Skeletal muscle satellite cell (primary cell): Measurements from ENCODE around the gene UQCR11.

ENCODE experiments used
- H3K27me3 ChIP-seq: 2 replicates; pipeline ENCODE4 v1.7.0; 2013; ENCODE audit warnings: low read length; ENCODE audit not compliant: control insufficient read depth, insufficient read depth
- H3K36me3 ChIP-seq: 2 replicates; pipeline ENCODE4 v1.7.0; 2013; ENCODE audit warnings: mild to moderate bottlenecking, control low read depth, low read length; ENCODE audit not compliant: insufficient read depth
- H3K4me1 ChIP-seq: 2 replicates; pipeline ENCODE4 v1.7.0; 2013; ENCODE audit warnings: low read length; ENCODE audit not compliant: control insufficient read depth, insufficient read depth
- H3K4me2 ChIP-seq: 2 replicates; pipeline ENCODE4 v1.7.0; 2013; ENCODE audit warnings: mild to moderate bottlenecking, low read length
- H3K4me3 ChIP-seq: 2 replicates; pipeline ENCODE4 v1.7.0; 2013; ENCODE audit warnings: low read length
- H3K9ac ChIP-seq: 2 replicates; pipeline ENCODE4 v1.7.0; 2013; ENCODE audit warnings: mild to moderate bottlenecking, low read depth, low read length, moderate library complexity
- H3K9me3 ChIP-seq: replicated peaks from 2 replicates; pipeline ENCODE4 v1.7.0; 2013; ENCODE audit warnings: mild to moderate bottlenecking, control low read depth, low read length

UQCR11 gene

DNA sequence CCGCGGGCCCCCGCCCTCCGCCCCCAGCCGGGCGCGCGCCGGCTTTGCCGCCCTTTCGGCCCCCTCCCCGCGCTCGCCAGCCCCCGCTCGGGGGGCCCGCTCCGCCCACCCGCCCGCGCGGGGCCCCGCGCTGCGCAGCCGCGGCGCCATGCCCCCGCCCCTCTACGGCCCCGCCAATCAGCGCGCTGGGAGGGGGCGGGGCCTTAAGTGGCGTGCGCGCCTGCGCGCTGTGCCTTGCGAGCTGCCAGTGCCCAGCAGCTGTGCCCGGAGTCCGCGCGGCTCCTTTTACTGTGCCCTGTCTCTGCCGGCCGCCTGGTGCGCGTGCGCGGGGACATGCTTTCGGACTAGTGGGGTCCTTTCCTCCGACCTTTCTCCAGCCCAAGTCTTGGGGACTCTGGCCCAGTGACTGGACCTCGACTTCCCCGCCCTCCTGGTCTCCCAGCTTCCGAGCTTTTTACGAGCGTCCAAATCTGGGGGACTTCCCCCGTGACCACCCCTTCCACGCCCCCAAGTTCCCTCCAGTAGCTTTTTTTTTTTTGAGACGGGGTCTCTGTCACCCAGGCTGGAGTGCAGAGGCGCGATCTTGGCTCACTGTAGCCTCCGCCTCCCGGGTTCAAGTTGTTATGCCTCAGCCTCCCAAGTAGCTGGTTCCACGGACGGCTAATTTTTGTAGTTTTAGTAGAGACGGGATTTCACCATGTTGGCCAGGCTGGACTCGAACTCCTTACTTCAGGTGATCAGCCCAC lies 12.3 kb downstream of the UQCR11 start, which contains the start of gene MBD3:
Gene MBD3 (minus strand): TSS at position 111 of the 746 bp plus-strand sequence. CDS start 234 bp downstream, outside the sequence.
- H3K9me3 ChIP-seq = no peaks in the 10 kb centered on the region
- no peaks in the 10 kb centered on the region for H3K27me3 ChIP-seq
- peaks cover 27% of the 10 kb centered on the region for H3K36me3 ChIP-seq
- peak within 1 kb of the TSS; percentile 97 for H3K4me2 ChIP-seq
- peaks cover 21% of the 10 kb centered on the region for H3K4me1 ChIP-seq
- H3K4me3 ChIP-seq = peak within 1 kb of the TSS; percentile 81
- peak within 1 kb of the TSS; percentile 96 for H3K9ac ChIP-seq

DNA sequence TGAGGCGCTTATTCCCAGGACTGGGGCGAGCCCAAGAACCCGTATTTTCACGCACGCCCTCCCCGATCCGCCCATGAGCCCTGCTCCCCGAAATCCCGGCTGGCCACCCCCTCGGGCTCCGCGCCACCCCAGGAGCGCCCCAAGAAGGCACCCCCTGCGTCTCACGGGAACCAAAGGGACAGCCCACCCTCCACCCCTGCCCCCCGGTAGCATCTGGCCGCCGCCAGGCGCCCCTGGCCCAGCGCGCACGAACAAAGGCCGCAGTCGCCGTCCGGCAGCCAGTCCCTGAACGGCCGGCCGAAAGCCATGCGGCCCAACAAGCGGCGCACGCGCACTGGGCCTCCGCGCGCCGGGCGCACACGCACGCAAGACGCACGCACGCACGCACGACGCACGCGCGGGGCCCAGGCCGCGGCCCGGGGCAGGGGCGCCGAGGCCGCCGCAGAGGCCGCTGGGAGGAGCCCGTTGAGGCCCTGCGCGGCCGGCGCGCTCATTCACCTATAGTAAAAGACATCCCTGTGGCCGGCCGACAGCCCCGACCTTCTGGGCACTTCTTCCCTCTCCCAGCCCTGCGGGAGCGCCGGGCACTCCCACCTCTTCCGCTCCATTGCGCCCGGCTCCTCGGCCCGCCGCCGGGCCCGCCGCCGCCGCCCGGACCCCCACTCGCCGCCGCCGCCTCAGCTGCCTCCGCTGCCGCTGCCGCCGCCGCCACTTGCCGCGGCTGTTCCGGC lies 13.1 kb downstream of the UQCR11 start:
- Histone ChIP-seq H3K36me3 (peaks cover 19% of the 10 kb centered on the region), H3K9me3 (no peaks in the 10 kb centered on the region), H3K4me3 (peak overlapping the region; percentile 81), H3K27me3 (no peaks in the 10 kb centered on the region), H3K4me1 (peaks cover 28% of the 10 kb centered on the region), H3K4me2 (peak overlapping the region; percentile 97), H3K9ac (peak overlapping the region; percentile 96)

DNA sequence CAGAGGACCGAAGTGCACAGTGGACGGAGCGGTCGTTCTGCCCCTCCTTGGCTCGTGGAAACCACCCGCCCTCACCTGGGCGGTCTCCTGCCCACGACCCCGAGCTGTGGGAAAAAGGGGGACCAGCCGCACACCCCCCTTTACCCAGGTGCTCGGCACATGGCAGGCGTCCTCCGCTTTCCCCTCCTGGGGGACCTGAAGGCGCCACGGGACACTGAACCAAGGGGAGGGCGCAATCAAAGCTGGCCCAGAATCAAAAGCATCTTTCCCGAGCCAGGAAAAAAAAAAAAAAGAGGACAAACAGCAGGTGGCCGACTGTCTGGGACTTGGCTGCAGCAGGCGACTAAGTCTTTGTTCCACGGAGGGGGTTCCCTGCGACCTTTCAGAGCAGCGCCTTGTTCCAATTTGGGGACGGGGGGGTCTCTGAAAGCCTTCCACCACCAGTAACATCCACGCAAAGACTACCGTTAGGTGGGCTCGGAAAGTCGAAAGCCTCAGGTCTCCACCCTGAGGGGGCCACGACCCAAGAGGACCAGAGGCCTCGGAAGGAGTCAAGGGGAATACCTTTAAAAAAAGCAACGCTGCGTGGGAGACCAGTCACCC lies 13.7 kb downstream of the UQCR11 start:
- Histone ChIP-seq H3K9ac (peak overlapping the region; percentile 96), H3K36me3 (peaks cover 13% of the 10 kb centered on the region), H3K4me1 (peaks cover 28% of the 10 kb centered on the region), H3K27me3 (no peaks in the 10 kb centered on the region), H3K4me2 (peak overlapping the region; percentile 97), H3K4me3 (peak overlapping the region; percentile 81), H3K9me3 (no peaks in the 10 kb centered on the region)

DNA sequence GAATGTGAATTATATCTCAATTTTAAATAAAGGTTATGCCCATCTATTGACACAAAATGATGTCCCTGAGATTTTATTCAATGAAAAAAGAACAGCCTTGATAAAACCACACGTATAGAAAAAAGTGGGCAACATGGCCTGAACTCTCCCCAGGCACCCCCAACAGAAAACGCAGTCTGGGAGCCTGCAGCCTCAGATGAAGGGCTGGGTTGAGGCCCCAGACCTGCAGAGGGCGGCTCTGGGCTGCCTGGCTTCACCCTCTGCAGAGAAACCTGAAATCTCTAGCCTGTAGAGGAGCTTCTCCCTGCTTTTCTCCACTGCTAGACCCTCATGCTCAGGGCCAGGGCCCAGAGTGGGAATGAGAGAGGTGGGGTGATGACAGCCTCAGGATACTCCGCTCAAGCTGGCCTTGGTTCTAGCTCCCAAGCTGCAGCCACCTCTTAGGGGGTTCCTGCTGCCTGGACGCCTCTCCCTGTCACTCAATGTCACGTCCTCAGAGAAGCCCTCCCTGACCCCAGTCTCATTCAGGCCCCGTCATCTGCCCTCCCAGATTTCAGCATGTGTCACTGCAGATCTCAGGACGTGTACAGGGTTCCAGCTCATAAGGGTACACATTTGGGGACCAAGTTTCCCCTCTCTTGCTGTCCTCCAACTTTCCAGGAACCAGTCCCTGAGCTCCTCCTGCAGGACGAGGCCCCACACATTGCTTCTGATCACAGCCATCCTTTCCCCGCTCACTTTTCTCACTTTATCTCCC lies 14.4 kb downstream of the UQCR11 start:
- Histone ChIP-seq H3K27me3 (no peaks in the 10 kb centered on the region), H3K4me2 (peak overlapping the region; percentile 97), H3K9me3 (no peaks in the 10 kb centered on the region), H3K36me3 (peaks cover 18% of the 10 kb centered on the region), H3K4me1 (peaks cover 28% of the 10 kb centered on the region), H3K9ac (peak overlapping the region; percentile 96), H3K4me3 (peak overlapping the region; percentile 81)

DNA sequence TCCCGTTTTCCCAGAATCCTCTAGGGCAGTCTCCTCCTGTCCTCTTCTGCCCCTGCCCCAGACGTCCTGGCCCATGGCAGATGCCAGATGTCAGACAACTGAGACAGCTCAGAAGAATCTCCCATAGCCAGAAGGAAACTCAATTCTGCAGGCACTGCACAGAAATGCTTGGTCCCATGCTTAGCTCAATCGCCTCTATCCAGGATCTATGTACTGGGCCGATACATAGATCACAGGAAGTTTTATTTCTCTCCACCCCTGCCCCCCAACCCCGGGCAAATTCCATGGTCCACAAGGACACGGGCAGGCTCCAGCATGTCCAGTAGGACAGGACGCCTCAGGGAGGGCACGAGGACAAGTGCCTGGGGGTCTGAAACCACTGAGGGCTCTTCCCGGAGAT lies 17.4 kb downstream of the UQCR11 start:
- Histone ChIP-seq H3K36me3 (peaks cover 37% of the 10 kb centered on the region), H3K4me2 (no peak overlapping the region)

DNA sequence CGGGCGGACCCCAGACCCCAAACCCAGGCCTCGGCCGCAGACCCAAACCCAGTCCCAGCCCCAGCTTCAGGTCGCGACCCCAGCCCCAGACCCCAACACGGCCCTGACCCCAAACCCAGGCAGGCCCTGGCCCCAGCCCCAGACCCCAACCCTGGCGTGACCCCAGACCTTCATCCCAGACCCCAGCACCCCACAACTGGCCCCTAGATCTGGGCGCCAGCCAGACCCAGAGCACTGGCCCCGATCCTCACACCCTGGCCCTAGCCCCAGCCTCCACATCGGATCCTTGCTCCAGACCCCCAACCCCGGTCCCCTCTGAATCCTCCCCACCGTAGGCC lies 20.1 kb downstream of the UQCR11 start:
- H3K27me3 ChIP-seq = no peaks in the 10 kb centered on the region
- no peak overlapping the region for H3K9ac ChIP-seq

More for the DNA sequence above, 17.4 kb downstream of the UQCR11 start:
- H3K4me1 ChIP-seq = peaks cover 28% of the 10 kb centered on the region
- H3K9me3 ChIP-seq = no peaks in the 10 kb centered on the region
- H3K9ac ChIP-seq = no peak overlapping the region
- no peaks in the 10 kb centered on the region for H3K27me3 ChIP-seq
- no peak overlapping the region for H3K4me3 ChIP-seq

DNA sequence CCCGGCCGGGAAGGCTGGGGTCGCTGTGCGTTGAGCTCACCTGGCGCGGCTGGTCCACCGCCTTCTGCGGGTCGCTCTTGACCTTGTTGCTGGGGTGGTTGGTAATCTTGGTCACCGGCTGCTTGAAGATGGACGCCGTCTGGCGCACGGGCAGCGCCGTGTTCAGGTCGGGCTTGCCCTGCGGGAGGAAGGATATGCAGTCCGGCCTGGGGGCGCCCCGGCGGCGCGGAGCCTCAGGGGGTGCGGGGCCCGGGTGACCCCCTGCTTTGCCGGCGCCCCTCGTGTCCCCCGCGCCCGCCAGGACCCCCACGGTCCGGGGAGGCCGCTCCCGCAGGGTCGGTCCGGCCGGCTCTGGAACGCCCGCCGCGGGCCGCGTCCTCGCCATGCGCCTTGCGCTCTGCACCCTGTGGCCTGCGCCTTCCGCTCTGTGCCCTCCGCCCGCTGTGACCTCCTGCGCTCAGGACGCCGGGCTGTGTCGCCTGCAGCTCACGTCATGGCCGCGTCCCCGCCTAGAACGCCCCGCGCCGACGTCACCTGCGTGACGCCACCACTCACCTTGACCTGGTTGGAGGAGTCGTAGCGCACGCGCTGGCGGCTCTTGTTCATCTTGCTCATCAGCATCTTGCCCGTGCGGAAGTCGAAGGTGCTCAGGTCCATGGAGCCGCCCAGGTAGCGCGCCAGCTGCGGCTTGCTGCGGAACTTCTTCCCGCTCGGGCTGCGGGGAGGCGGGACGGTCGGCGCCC lies 20.6 kb downstream of the UQCR11 start:
- Histone ChIP-seq H3K9me3 (no peaks in the 10 kb centered on the region), H3K4me2 (no peak overlapping the region), H3K4me3 (no peak overlapping the region), H3K36me3 (peaks cover 53% of the 10 kb centered on the region), H3K9ac (no peak overlapping the region), H3K27me3 (no peaks in the 10 kb centered on the region), H3K4me1 (peaks cover 11% of the 10 kb centered on the region)

More for the DNA sequence above, 20.1 kb downstream of the UQCR11 start:
- peaks cover 16% of the 10 kb centered on the region for H3K4me1 ChIP-seq
- H3K36me3 ChIP-seq = peaks cover 53% of the 10 kb centered on the region
- H3K9me3 ChIP-seq = no peaks in the 10 kb centered on the region
- no peak overlapping the region for H3K4me3 ChIP-seq
- H3K4me2 ChIP-seq = no peak overlapping the region

DNA sequence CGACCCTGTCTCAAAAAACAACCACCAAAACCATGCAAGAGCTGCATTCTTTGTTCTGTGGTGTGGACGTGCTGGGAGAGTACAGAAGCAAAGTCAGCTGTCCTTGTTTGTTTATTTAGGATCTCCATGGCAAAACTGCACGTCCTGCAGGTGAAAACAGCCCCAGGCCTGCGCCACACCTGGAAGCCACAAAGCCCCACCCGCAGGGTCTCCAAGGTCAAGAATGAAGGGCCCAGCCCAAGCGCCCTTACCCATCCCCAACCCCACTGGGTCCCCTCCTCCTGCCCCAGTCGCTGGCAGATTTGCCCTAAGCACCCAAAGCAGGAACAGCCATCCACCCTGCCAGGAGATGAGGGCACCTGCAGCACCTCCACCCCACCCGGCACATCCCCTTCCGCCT lies 23.1 kb downstream of the UQCR11 start:
- no peak overlapping the region for H3K4me3 ChIP-seq
- no peaks in the 10 kb centered on the region for H3K4me1 ChIP-seq
- no peak overlapping the region for H3K4me2 ChIP-seq
- H3K36me3 ChIP-seq = peaks cover 66% of the 10 kb centered on the region
- no peaks in the 10 kb centered on the region for H3K9me3 ChIP-seq
- no peak overlapping the region for H3K9ac ChIP-seq
- no peaks in the 10 kb centered on the region for H3K27me3 ChIP-seq

DNA sequence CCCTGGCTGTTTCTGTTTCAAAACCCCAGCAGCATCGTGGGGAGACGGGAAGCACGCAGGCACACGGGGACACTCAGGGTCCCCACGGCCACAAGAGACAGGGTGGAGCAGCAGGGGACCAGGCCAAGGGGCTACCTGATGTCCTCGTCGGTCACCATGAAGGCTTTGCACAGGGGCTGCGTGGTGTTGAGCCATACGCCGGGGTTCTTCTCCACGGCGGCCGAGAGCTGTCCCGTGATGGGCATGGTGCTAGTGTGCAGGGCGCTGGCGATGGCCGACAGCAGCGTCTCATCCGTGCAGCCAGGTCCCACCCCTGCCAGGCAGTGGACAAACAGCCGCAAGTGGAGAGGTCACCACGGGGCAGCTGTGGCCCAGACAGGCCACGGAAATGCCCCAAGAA lies 24.3 kb downstream of the UQCR11 start:
- H3K4me2 ChIP-seq = no peak overlapping the region
- no peak overlapping the region for H3K9ac ChIP-seq
- no peaks in the 10 kb centered on the region for H3K9me3 ChIP-seq
- no peak overlapping the region for H3K4me3 ChIP-seq
- peaks cover 71% of the 10 kb centered on the region for H3K36me3 ChIP-seq
- H3K4me1 ChIP-seq = no peaks in the 10 kb centered on the region
- no peaks in the 10 kb centered on the region for H3K27me3 ChIP-seq

DNA sequence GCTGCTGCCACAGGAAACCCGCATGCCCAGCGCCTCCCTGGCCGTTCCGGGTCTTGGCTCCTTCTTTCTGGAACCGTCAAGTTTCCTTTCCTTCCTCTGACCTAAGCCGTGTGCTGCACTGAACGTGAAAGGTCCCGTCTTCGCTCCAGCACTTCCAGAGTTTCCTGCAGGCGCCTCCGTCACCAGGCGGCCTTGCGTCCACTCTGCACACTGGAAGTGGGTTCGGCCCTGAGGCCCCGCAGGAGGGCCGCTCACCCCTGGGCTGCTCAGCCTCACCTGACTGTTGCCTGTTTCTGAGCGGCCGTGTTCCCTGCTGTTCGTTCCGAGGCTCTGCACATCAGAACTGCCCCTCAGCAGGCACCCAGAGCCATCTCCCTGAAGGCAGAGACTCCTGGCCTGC lies 24.9 kb downstream of the UQCR11 start:
- H3K27me3 ChIP-seq = no peaks in the 10 kb centered on the region
- no peak overlapping the region for H3K9ac ChIP-seq
- no peaks in the 10 kb centered on the region for H3K9me3 ChIP-seq
- H3K4me3 ChIP-seq = no peak overlapping the region
- H3K4me2 ChIP-seq = no peak overlapping the region
- peaks cover 65% of the 10 kb centered on the region for H3K36me3 ChIP-seq
- H3K4me1 ChIP-seq = no peaks in the 10 kb centered on the region
